Mesothelial cell of epicardium (in vitro differentiated cells): ENCODE results near the gene SEC24B. TPM values are rescaled to one million over a fixed set of nuclear protein-coding genes. Genes with fewer than 3 reads are reported as not detected.

Experiments
- DNase-seq, 2 experiments: peaks; one replicate each; pipeline ENCODE4 v3.0.0; 2021; ENCODE audit warnings: low spot score in 2 of 2; ENCODE audit not compliant: unreplicated experiment in 2 of 2
- H3K27ac Mint-ChIP-seq: 2 replicates; pipeline ENCODE4 v1.8.0; 2021; ENCODE audit warnings: mixed read lengths
- H3K27me3 Mint-ChIP-seq: 2 replicates; pipeline ENCODE4 v1.8.0; 2021; ENCODE audit warnings: low read depth, mixed read lengths
- H3K36me3 Mint-ChIP-seq: 2 replicates; pipeline ENCODE4 v1.8.0; 2021; ENCODE audit warnings: mixed read lengths
- H3K4me1 Mint-ChIP-seq: 2 replicates; pipeline ENCODE4 v1.8.0; 2021; ENCODE audit warnings: mixed read lengths
- H3K4me3 Mint-ChIP-seq: 2 replicates; pipeline ENCODE4 v1.8.0; 2021; ENCODE audit warnings: mild to moderate bottlenecking, moderate library complexity, mixed read lengths
- H3K9me3 Mint-ChIP-seq: 2 replicates; pipeline ENCODE4 v1.8.0; 2021; ENCODE audit warnings: mixed read lengths
- CTCF ChIP-seq: fragments of 200-600 bp; sonication (generic); IDR thresholded peaks from one replicate; pipeline ENCODE4 v1.5.0; 2021; ENCODE audit warnings: antibody characterized with exemption; ENCODE audit not compliant: unreplicated experiment
- total RNA-seq: library from RNA; stranded (reverse); gene quantifications from 3 replicates; pipeline ENCODE4 v1.2.1, GENCODE V29; 2021

The SEC24B gene
- total RNA-seq, 1 donor from 2014 or later, result 52.7 TPM

DNA sequence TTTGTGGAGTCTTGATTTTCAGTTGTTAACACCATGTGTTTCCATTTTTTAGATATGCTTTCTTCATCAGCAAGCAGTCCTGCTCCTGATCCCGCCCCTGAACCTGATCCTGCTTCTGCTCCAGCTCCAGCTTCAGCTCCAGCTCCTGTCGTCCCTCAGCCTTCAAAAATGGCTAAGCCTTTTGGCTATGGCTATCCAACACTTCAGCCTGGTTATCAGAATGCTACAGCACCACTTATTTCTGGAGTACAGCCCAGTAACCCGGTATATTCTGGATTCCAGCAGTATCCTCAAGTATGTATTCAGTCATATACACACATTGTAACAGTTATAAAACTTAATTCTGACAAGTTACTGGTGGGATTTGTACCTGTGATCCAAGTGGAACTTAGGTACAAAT lies 60.9 kb downstream of the SEC24B start:
- Mint-ChIP-seq H3K27ac (no peak overlapping the region), H3K36me3 (peaks cover 45% of the 10 kb centered on the region), H3K9me3 (no peaks in the 10 kb centered on the region), H3K27me3 (no peaks in the 10 kb centered on the region), H3K4me3 (no peak overlapping the region), H3K4me1 (no peaks in the 10 kb centered on the region)
- TF ChIP-seq CTCF, result no peak
- no peak for DNase-seq

- no peaks in the 10 kb centered on the region for H3K9me3 Mint-ChIP-seq
- H3K27ac Mint-ChIP-seq, result no peak overlapping the region
- no peak overlapping the region for H3K4me3 Mint-ChIP-seq
- no peaks in the 10 kb centered on the region for H3K27me3 Mint-ChIP-seq
- TF ChIP-seq CTCF, result no peak
- DNase-seq, result no peak
- no peaks in the 10 kb centered on the region for H3K4me1 Mint-ChIP-seq
- peaks cover 46% of the 10 kb centered on the region for H3K36me3 Mint-ChIP-seq
Observed at GRCh38 chr4:109495514-109495913, 61.9 kb downstream of the SEC24B start.

DNA sequence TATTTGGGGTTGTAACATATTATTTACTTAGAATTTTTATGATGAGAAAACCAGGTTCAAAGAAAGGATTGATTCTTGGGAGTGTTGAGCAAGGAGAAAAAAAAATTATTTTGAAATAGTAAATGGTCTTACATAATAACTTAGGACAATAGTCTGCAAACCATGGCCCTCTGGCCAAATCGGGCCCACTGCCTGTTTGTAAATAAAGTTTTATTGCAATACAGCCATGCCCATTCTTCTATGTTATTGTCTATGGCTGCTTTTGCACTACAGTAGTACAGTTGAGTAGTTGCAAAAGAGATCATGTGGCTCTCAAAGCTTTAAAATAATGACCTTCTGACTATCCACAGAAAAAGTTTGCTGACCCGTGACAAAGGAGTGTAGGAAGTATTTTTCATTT lies 63.3 kb downstream of the SEC24B start:
- DNase-seq, result no peak
- Mint-ChIP-seq H3K9me3 (no peaks in the 10 kb centered on the region), H3K4me1 (no peaks in the 10 kb centered on the region), H3K4me3 (no peak overlapping the region), H3K27ac (no peak overlapping the region), H3K36me3 (peaks cover 47% of the 10 kb centered on the region), H3K27me3 (no peaks in the 10 kb centered on the region)
- TF ChIP-seq CTCF, result no peak

DNA sequence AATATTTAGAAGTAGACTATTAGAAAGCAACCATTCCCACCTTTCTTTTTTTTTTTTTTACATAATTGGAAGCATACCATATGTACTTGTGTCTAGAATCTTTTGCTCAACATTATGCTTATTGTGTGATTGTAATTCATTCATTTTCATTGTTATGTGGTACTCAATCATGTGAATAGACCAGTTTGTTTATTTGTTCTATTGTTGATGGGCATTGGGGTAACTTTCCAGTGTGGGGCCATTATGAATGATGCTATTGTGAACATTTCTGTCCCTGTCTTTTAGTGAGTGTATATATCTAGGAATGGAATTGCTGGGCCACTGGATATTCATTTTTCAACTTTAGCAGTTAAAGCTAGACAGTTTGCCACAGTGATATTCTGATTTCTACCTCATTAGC lies 63.9 kb downstream of the SEC24B start:
- Mint-ChIP-seq H3K4me3 (no peak overlapping the region), H3K27ac (no peak overlapping the region), H3K27me3 (no peaks in the 10 kb centered on the region), H3K36me3 (peaks cover 47% of the 10 kb centered on the region), H3K9me3 (no peaks in the 10 kb centered on the region), H3K4me1 (no peaks in the 10 kb centered on the region)
- TF ChIP-seq CTCF, result no peak
- DNase-seq, result no peak

GRCh38 chr4:109499513-109499912 lies 65.9 kb downstream of the SEC24B start:
- no peak for DNase-seq
- Mint-ChIP-seq H3K27ac (no peak overlapping the region), H3K4me1 (no peaks in the 10 kb centered on the region), H3K9me3 (peaks cover 4% of the 10 kb centered on the region), H3K27me3 (no peaks in the 10 kb centered on the region), H3K4me3 (no peak overlapping the region), H3K36me3 (peaks cover 52% of the 10 kb centered on the region)
- no peak for TF ChIP-seq CTCF

GRCh38 chr4:109506890-109507289 lies 73.3 kb downstream of the SEC24B start:
- no peak overlapping the region for H3K27ac Mint-ChIP-seq
- no peak for TF ChIP-seq CTCF

More at GRCh38 chr4:109506890-109507289, 73.3 kb downstream of the SEC24B start:
- H3K4me1 Mint-ChIP-seq, result peaks cover 6% of the 10 kb centered on the region
- H3K4me3 Mint-ChIP-seq, result no peak overlapping the region
- peaks cover 14% of the 10 kb centered on the region for H3K9me3 Mint-ChIP-seq
- DNase-seq, result no peak
- H3K36me3 Mint-ChIP-seq, result peaks cover 53% of the 10 kb centered on the region
- H3K27me3 Mint-ChIP-seq, result no peaks in the 10 kb centered on the region
